T-helper 1 cell treated with Interleukin-12 subunit alpha and Interleukin-12 subunit beta and Interleukin-4 antibody, amounts not matched to agents 30 ng/mL and 1 ng/mL, for 36 hours (primary cell): ENCODE measurements around the gene ABHD2. TPM values are rescaled to one million over a fixed set of nuclear protein-coding genes. Genes with fewer than 3 reads are reported as not detected.
"Not testable (repeated sequence)": the region's sequence is repeated elsewhere in the genome, so short reads cannot be mapped to it uniquely, and the experiment has no call there.

Source experiments
- intact Hi-C: fragments of 100-400 bp; cut with micrococcal nuclease; formaldehyde crosslinking; loops from one replicate; pipeline ENCODE4 v1.15.1; 2024
- total RNA-seq: library from RNA; stranded (reverse); gene quantifications from 2 replicates; pipeline ENCODE4 v1.2.3, GENCODE V29; 2022

ABHD2 gene
- total RNA-seq: 64.3 and 65.0 TPM in 2 replicates

DNA sequence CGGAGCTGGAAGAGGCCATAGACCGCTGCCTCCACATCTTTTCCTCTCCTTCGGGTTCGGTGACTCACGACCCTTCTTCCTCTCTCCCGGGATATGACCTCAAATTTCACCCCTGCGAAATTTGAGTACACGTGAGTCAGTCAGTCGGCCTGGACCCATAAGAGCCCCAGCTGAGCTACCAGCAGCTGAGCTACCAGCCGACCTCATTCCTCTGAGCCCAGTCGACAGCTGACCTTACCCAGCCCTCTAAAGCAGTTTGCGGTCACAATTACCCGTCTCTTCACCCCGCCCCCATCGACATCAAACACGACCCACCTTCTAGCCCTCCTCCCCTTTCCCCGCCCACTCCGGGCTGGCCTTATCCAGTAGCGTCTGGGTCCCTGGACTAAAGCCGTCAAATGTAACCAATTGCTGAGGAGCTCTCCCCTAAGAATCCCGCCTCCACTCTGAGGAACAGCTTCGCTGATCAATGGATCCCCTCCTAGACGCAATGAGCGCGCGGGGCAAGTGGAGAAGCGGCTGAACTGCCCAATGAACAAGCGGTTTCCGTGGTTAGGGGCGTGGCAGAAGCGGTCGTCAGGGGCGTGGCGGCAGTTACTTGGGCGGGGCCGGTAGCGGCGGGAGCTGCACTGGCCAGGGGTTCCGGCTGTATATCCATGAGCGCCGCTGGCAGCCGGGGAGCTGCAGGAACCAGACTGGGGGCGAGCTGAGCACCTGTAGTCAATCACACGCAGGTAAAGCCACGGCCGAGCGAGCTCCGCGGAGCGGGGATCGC, at the start of gene ABHD2:
ABHD2 (plus strand) TSS at position 627 of the 775 bp plus-strand sequence. CDS start 27,872 bp downstream, outside the sequence.
- intact Hi-C loops: loop anchor here (1.0 to 2.0 kb wide), 13 partner anchors 31 to 621 kb away; partner anchors contain the start of genes AEN, DET1, FANCI and MRPL46

DNA sequence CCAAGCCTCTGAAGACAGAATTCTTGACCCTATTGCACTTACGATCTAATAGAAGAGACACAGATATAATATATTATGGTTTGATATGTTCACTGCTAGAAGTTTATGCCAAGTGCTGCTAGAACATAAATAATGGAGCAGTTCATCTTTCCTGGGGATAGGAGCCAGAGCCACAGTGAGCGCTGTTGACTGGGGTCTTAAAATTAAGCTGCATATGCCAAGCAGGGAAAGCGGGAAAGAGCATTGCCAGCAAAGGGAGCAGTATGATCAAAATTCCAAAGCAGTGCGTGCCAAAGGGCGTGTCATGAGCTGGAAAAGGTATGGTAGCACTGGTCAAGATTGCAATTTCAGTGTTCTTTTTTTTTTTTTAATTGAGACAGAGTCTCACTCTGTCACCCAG, 49.1 kb upstream of the ABHD2 start:
- intact Hi-C loops: no loop called here

DNA sequence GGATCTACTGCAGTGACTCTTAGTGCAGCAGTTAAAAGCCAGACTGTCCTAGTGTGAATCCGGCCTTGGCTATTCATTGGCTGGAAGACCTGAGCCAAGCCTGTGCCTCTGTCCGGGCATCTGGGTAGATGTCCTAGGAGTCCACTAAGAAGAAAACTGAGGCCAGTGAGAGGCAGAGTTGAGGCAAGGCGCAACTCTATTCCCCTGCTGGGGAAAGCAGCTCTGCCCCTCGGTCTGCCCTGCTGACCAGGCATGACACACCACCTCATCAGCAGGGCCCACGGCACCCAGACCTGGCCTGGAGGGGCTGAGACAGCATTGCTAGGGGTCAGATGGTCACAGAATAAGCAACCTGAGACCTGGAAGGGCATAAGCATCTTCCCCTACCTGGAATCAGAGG, 46.7 kb upstream of the ABHD2 start:
- intact Hi-C loops: no loop called here

DNA sequence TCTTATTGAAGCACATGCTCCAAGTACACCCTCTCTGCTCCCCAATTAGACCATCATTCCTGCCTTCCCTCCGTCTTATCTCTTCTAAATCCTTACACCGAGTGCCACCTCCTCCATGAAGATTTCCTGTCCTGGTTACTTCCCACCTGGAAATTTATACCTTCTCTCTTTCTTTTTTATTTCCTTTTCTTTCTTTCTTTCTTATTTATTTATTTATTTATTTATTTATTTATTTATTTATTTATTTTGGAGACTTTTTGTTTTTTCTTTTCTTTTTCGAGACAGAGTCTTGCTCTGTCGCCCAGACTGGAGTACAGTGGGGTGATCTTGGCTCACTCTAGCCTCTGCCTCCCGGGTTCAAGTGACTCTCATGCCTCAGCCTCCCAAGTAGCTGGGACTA, 45.9 kb upstream of the ABHD2 start:
- intact Hi-C loops: no loop called here

GRCh38 chr15:89043031-89044002, 44.9 kb upstream of the ABHD2 start:
- intact Hi-C loops: no loop called here

DNA sequence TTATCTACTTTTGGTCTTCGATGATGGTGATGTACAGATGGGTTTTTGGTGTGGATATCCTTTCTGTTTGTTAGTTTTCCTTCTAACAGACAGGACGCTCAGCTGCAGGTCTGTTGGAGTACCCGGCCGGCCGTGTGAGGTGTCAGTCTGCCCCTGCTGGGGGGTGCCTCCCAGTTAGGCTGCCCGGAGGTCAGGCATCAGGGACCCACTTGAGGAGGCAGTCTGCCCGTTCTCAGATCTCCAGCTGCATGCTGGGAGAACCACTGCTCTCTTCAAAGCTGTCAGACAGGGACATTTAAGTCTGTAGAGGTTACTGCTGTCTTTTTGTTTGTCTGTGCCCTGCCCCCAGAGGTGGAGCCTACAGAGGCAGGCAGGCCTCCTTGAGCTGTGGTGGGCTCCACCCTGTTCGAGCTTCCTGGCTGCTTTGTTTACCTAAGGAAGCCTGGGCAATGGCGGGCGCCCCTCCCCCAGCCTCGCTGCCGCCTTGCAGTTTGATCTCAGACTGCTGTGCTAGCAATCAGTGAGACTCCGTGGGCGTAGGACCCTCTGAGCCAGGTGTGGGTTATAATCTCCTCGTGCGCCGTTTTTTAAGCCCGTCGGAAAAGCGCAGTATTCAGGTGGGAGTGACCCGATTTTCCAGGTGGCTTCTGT, 39.1 kb upstream of the ABHD2 start:
- intact Hi-C loops: not testable (repeated sequence)

- intact Hi-C loops: no loop called here
These were observed 36.4 kb upstream of the ABHD2 start for GRCh38 chr15:89051875-89052274.

DNA sequence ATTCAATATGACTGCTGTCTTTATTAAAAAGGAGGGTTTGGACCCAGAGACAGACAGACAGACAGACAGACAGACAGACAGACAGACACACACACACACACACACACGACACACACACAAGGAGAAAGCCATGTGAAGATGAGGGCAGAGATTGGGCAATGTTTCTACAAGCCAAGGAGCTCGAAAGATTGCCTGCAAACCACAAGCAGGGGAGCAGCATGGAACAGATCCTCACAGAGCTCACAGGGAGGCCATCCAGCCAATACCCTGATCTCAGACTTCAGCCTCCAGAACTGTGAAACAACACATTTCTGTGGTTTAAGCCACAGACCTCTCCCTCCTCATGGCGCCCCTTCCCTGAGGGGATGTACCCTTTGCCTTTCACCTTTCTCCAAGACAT, 35.8 kb upstream of the ABHD2 start:
- intact Hi-C loops: no loop called here

- intact Hi-C loops: no loop called here
These were observed 33.4 kb upstream of the ABHD2 start for GRCh38 chr15:89054873-89055272.

GRCh38 chr15:89057506-89058133, 30.6 kb upstream of the ABHD2 start:
- intact Hi-C loops: loop anchor here (1.0 kb wide), 5 partner anchors 31 to 163 kb away; partner anchors contain the start of gene ABHD2

DNA sequence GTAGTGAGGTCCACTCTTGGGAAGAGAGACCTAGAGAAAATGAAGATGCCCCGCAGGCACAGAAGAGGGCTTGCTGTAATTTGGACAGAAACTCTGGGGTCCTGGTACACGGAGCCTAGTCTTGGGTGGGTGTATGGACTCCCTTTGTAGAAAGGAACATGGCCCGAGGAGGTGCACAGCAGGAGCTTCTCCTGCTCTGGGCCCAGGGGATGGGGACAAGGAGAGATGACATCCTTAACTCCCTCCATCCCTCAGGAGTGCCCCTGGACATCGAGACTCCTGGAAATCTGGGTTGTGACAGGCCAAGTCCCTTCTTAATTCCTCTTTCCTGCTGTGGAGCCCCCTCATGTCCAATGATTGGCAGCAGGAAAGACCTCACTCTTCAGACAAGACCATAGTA, 29.9 kb upstream of the ABHD2 start:
- intact Hi-C loops: no loop called here

DNA sequence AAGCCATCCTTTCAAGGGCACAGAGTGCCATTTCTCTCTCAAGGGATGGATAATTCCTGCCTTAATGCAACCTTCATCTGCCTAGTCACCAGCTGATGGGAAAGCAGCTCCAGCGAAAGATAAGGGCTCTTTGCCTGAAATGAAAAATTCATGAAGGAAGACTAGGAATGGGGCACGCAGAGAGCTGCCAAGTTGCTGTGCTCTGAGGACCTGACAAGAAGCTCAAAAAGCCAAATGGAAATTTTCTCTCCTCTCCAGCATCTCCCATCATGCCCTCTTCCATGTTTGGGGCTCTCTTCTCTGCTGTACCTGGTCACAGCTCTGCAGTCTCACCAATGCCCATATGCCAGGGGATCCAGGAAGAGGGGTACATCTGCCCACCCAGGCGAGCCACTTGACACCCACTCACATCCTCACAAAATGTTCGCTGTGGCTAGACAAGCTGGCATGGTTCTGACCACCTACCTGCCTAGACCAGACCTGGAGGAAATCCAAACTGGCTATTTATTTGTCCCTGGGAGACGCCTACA, 29.3 kb upstream of the ABHD2 start:
- intact Hi-C loops: no loop called here

- intact Hi-C loops: no loop called here
These were observed 22.0 kb upstream of the ABHD2 start for GRCh38 chr15:89066280-89066679.

GRCh38 chr15:89067751-89068150, 20.5 kb upstream of the ABHD2 start:
- intact Hi-C loops: no loop called here

DNA sequence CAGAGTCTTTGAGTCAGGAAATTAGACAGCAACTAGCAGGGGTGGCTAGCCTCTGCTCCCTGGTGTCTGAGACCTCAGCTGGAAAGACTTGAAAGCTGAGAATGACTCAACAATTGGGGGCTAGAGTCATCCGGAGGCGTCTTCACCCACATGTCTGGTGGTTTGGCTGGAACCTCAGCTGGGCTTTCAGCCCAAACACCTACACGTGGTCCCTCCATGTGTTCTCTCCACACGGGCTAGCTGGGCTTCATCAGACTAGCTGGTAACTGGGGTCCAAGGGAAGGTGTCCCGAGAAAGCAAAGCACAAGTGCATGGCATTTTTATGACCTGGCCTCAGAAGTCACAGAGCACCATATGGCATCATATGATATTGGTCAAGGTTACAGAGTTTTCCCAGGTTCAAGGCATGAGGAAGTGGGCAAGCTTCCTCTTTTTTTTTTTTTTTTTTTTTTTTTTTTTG, 19.9 kb upstream of the ABHD2 start:
- intact Hi-C loops: no loop called here

GRCh38 chr15:89070197-89071124, 17.8 kb upstream of the ABHD2 start:
- intact Hi-C loops: no loop called here

- intact Hi-C loops: no loop called here
These were observed 16.8 kb upstream of the ABHD2 start for GRCh38 chr15:89071471-89071870.

GRCh38 chr15:89072277-89072869, 15.9 kb upstream of the ABHD2 start:
- intact Hi-C loops: no loop called here

DNA sequence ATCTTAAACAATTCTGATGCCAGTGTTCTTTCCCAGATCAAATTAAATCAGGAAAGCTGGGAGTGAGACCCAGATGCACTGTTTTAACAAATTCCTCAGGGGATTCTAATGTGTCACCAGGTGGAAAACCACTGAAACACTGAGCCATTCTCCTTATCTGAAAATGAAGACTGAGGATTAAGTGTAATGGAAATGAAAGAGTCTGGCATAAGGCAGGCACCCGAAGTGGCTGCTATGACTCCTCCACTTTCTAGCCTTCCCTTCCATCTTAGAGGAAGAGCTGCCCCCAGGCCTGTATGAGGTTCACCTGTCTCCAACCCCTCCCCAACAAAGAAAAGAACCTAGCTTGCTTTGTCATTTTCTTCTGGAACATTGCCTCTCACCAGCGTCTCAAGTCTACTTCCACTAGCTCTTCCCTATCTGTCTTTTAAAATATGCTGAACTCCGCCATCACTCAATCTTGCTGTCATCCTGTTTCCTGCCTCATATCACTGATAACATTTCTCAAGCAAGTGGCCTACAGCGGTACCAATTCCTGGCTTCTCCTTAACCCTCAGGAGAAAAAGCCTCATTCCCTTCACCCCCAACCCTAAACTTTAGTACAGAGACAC, 13.7 kb upstream of the ABHD2 start:
- intact Hi-C loops: no loop called here
